T-helper 2 cell treated with Interferon-gamma antibody and Interleukin-4, amounts not matched to agents 5 μg/mL and 100 μg/mL, for 36 hours (primary cell): ENCODE results near the gene C11orf52.

ENCODE experiments used
- DNase-seq: peaks from one replicate; pipeline ENCODE4 v3.0.0; 2021; ENCODE audit warnings: low spot score
- H3K27ac Mint-ChIP-seq: one replicate; pipeline ENCODE4 v1.8.0; 2021; ENCODE audit warnings: mild to moderate bottlenecking, mixed read lengths
- H3K27me3 Mint-ChIP-seq: one replicate; pipeline ENCODE4 v1.8.0; 2021; ENCODE audit warnings: low read depth, mixed read lengths
- H3K36me3 Mint-ChIP-seq: one replicate; pipeline ENCODE4 v1.8.0; 2021; ENCODE audit warnings: low read depth, mixed read lengths
- H3K4me1 Mint-ChIP-seq: one replicate; pipeline ENCODE4 v1.8.0; 2021; ENCODE audit warnings: low read depth, mixed read lengths
- H3K4me3 Mint-ChIP-seq: one replicate; pipeline ENCODE4 v1.8.0; 2022; ENCODE audit warnings: mild to moderate bottlenecking, moderate library complexity, mixed read lengths
- H3K9me3 Mint-ChIP-seq: one replicate; pipeline ENCODE4 v1.8.0; 2021; ENCODE audit warnings: mixed read lengths

The C11orf52 gene

GRCh38 chr11:111906680-111907079, 12.0 kb upstream of the C11orf52 start:
- H3K4me3 Mint-ChIP-seq, result no peak overlapping the region
- H3K27ac Mint-ChIP-seq, result no peak overlapping the region
- no peaks in the 10 kb centered on the region for H3K4me1 Mint-ChIP-seq
- H3K9me3 Mint-ChIP-seq, result no peaks in the 10 kb centered on the region
- no peaks in the 10 kb centered on the region for H3K36me3 Mint-ChIP-seq
- H3K27me3 Mint-ChIP-seq, result peaks cover 40% of the 10 kb centered on the region
- DNase-seq, result no peak

GRCh38 chr11:111908639-111909305, 9.9 kb upstream of the C11orf52 start:
- Mint-ChIP-seq H3K36me3 (no peaks in the 10 kb centered on the region), H3K27ac (no peak overlapping the region), H3K4me3 (no peak overlapping the region), H3K4me1 (no peaks in the 10 kb centered on the region), H3K9me3 (no peaks in the 10 kb centered on the region), H3K27me3 (peaks cover 46% of the 10 kb centered on the region)
- DNase-seq, result no peak

- H3K27me3 Mint-ChIP-seq, result peaks cover 49% of the 10 kb centered on the region
These were observed 9.3 kb upstream of the C11orf52 start for GRCh38 chr11:111909378-111909777.

GRCh38 chr11:111910676-111911562, 7.8 kb upstream of the C11orf52 start:
- no peak for DNase-seq
- Mint-ChIP-seq H3K4me3 (no peak overlapping the region), H3K27ac (no peak overlapping the region), H3K36me3 (no peaks in the 10 kb centered on the region), H3K9me3 (no peaks in the 10 kb centered on the region), H3K4me1 (no peaks in the 10 kb centered on the region), H3K27me3 (peaks cover 55% of the 10 kb centered on the region)

More at GRCh38 chr11:111909378-111909777, 9.3 kb upstream of the C11orf52 start:
- Mint-ChIP-seq H3K27ac (no peak overlapping the region), H3K4me1 (no peaks in the 10 kb centered on the region), H3K36me3 (no peaks in the 10 kb centered on the region), H3K9me3 (no peaks in the 10 kb centered on the region), H3K4me3 (no peak overlapping the region)
- no peak for DNase-seq

- Mint-ChIP-seq H3K27ac (no peak within 1 kb of the TSS), H3K27me3 (peaks cover 63% of the 10 kb centered on the region), H3K9me3 (no peaks in the 10 kb centered on the region), H3K4me3 (no peak within 1 kb of the TSS), H3K4me1 (no peaks in the 10 kb centered on the region), H3K36me3 (no peaks in the 10 kb centered on the region)
- no peak for DNase-seq
These were observed 6.9 kb upstream of the C11orf52 start, which contains the start of gene CRYAB for GRCh38 chr11:111911563-111912401. CRYAB (minus strand) TSS chr11:111911770; CDS start chr11:111911724, 46 bp downstream.

GRCh38 chr11:111912535-111912934, 6.2 kb upstream of the C11orf52 start, which contains the start of gene HSPB2:
HSPB2 (plus strand) TSS chr11:111912734; CDS start chr11:111912830, 96 bp downstream.
- DNase-seq, result no peak
- Mint-ChIP-seq H3K9me3 (no peaks in the 10 kb centered on the region), H3K4me3 (no peak within 1 kb of the TSS), H3K27ac (no peak within 1 kb of the TSS), H3K36me3 (no peaks in the 10 kb centered on the region), H3K27me3 (peaks cover 66% of the 10 kb centered on the region), H3K4me1 (no peaks in the 10 kb centered on the region)

- no peak overlapping the region for H3K4me3 Mint-ChIP-seq
- H3K27ac Mint-ChIP-seq, result no peak overlapping the region
- no peaks in the 10 kb centered on the region for H3K4me1 Mint-ChIP-seq
- DNase-seq, result no peak
- H3K9me3 Mint-ChIP-seq, result no peaks in the 10 kb centered on the region
- no peaks in the 10 kb centered on the region for H3K36me3 Mint-ChIP-seq
- peaks cover 66% of the 10 kb centered on the region for H3K27me3 Mint-ChIP-seq
These were observed 5.5 kb upstream of the C11orf52 start for GRCh38 chr11:111913031-111913861.

- no peaks in the 10 kb centered on the region for H3K9me3 Mint-ChIP-seq
- H3K27me3 Mint-ChIP-seq, result peaks cover 61% of the 10 kb centered on the region
- H3K36me3 Mint-ChIP-seq, result no peaks in the 10 kb centered on the region
- no peak overlapping the region for H3K4me3 Mint-ChIP-seq
- H3K27ac Mint-ChIP-seq, result no peak overlapping the region
- no peak for DNase-seq
- H3K4me1 Mint-ChIP-seq, result no peaks in the 10 kb centered on the region
These were observed 4.7 kb upstream of the C11orf52 start for GRCh38 chr11:111913997-111914396.

GRCh38 chr11:111916768-111917167, 1.9 kb upstream of the C11orf52 start:
- H3K4me1 Mint-ChIP-seq, result no peaks in the 10 kb centered on the region
- H3K27me3 Mint-ChIP-seq, result peaks cover 53% of the 10 kb centered on the region
- H3K36me3 Mint-ChIP-seq, result no peaks in the 10 kb centered on the region
- no peaks in the 10 kb centered on the region for H3K9me3 Mint-ChIP-seq
- DNase-seq, result no peak
- H3K27ac Mint-ChIP-seq, result no peak overlapping the region
- no peak overlapping the region for H3K4me3 Mint-ChIP-seq

- H3K4me1 Mint-ChIP-seq, result no peaks in the 10 kb centered on the region
- no peak overlapping the region for H3K4me3 Mint-ChIP-seq
- no peak overlapping the region for H3K27ac Mint-ChIP-seq
- no peaks in the 10 kb centered on the region for H3K36me3 Mint-ChIP-seq
- peaks cover 51% of the 10 kb centered on the region for H3K27me3 Mint-ChIP-seq
- no peaks in the 10 kb centered on the region for H3K9me3 Mint-ChIP-seq
- DNase-seq, result no peak
These were observed 1.4 kb upstream of the C11orf52 start for GRCh38 chr11:111917312-111917711.

- Mint-ChIP-seq H3K4me3 (no peak overlapping the region), H3K27me3 (peaks cover 51% of the 10 kb centered on the region), H3K4me1 (no peaks in the 10 kb centered on the region), H3K9me3 (no peaks in the 10 kb centered on the region), H3K36me3 (no peaks in the 10 kb centered on the region), H3K27ac (no peak overlapping the region)
- DNase-seq, result no peak
These were observed 925 bp upstream of the C11orf52 start for GRCh38 chr11:111917788-111918187.

- H3K4me3 Mint-ChIP-seq, result no peak overlapping the region
- no peaks in the 10 kb centered on the region for H3K36me3 Mint-ChIP-seq
- peaks cover 3% of the 10 kb centered on the region for H3K4me1 Mint-ChIP-seq
- no peaks in the 10 kb centered on the region for H3K9me3 Mint-ChIP-seq
- no peak for DNase-seq
- H3K27ac Mint-ChIP-seq, result no peak overlapping the region
- peaks cover 29% of the 10 kb centered on the region for H3K27me3 Mint-ChIP-seq
These were observed 2.2 kb downstream of the C11orf52 start for GRCh38 chr11:111920908-111921307.
